ENCODE measurements around the gene ITGA3.

GRCh38 chr17:50044483-50044882 lies 11.4 kb upstream of the ITGA3 start:
- TF ChIP-seq CTCF (IDR thresholded peaks at IDR 0.05; ENCODE audit: low read length) (no peak), EZH2 (IDR thresholded peaks at IDR 0.05; ENCODE audit: borderline replicate concordance, low read length) (no peak)
